ENCODE measurements around the gene IQCM. TPM values are rescaled to one million over a fixed set of nuclear protein-coding genes. Genes with fewer than 3 reads are reported as not detected.

The IQCM gene
- total and polyA plus RNA-seq, 10 of the 15 experiments (the other 5 are each of a cell fraction or from before 2014, with no cell fraction given), result not detected

DNA sequence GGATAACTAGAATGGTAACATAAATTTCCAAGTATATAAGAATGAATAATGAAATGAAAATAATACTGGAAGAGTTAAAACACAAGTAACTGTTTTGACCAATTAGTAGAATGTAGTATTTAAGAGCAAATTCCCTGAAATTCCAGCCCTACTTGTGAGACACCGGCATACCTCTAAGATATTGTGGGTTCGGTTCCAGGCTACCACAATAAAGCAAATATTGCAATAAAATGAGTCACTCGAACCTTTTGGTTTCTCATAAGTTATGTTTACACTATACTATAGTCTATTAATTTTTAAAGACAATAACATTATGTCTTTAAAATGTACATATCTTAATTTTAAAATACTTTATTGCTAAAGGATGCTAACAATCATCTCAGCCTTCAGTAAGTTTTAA lies 15.2 kb upstream of the IQCM start:
- Histone ChIP-seq H3K36me3 (ENCODE audit: control insufficient read depth in 2 of 2, insufficient read depth in 2 of 2, low read length in 1 of 2) (no peaks in the 10 kb centered on the region), H4K20me1 (ENCODE audit: control insufficient read depth, insufficient read depth) (no peaks in the 10 kb centered on the region), H3K4me2 (ENCODE audit: control insufficient read depth, insufficient read depth) (no peak overlapping the region), H3K9ac (ENCODE audit: control insufficient read depth, insufficient read depth, low read length) (no peak overlapping the region), H2AFZ (ENCODE audit: control insufficient read depth, low read depth, low read length) (no peak overlapping the region), H3K9me3 (replicated peaks; ENCODE audit: control insufficient read depth, insufficient read depth, low read length) (no peaks in the 10 kb centered on the region), H3K4me1 (ENCODE audit: control insufficient read depth, insufficient read depth, low read length) (no peaks in the 10 kb centered on the region), H3K4me3 (no peak overlapping the region), H3K79me2 (ENCODE audit: control insufficient read depth, insufficient read depth, low read length) (no peaks in the 10 kb centered on the region), H3K27ac (ENCODE audit: control insufficient read depth, insufficient read depth) (no peak overlapping the region), H3K27me3 (replicated peaks in 1 of 2; ENCODE audit: control insufficient read depth in 2 of 2, insufficient read depth in 2 of 2, low read length in 1 of 2) (no peaks in the 10 kb centered on the region)
- intact Hi-C loops (cut with micrococcal nuclease; ENCODE audit: unreplicated experiment), result no loop called here
- BruUV-seq (replicated peaks), result no TSS peak
- ATAC-seq, result no peak
- DNase-seq (ENCODE audit: low read depth, low spot score), result no peak
- ChIA-PET SMC1A (ENCODE audit: uncharacterized antibody, unreplicated experiment) (no interaction called here), CTCF (no interaction called here), RAD21 (ENCODE audit: unreplicated experiment) (no interaction called here), POLR2A (no interaction called here)
- TF ChIP-seq NFYB (IDR thresholded peaks at IDR 0.05; ENCODE audit: insufficient read depth, low read depth, low read length) (no peak), KAT2A (conservative IDR thresholded peaks at IDR 0.05; ENCODE audit: control insufficient read depth, low read depth, low read length) (no peak), BHLHE40 (IDR thresholded peaks at IDR 0.05; ENCODE audit: borderline replicate concordance in 1 of 2, low read depth in 2 of 2, low read length in 1 of 2) (no peak), BCL11A (IDR thresholded peaks at IDR 0.05; ENCODE audit: low read depth, low read length) (no peak), WRNIP1 (IDR thresholded peaks at IDR 0.05; ENCODE audit: borderline replicate concordance, low read depth, low read length) (no peak), E2F8 (IDR thresholded peaks at IDR 0.05; ENCODE audit: low read depth, partially characterized antibody) (no peak), EGR1 (IDR thresholded peaks at IDR 0.05; ENCODE audit: borderline replicate concordance in 1 of 2, low read depth in 2 of 2, low read length in 2 of 2) (no peak), IKZF1 (conservative IDR thresholded peaks at IDR 0.05) (no peak), MTA2 (IDR thresholded peaks at IDR 0.05; ENCODE audit: low read depth) (no peak), POU2F2 (IDR thresholded peaks at IDR 0.05; ENCODE audit: borderline replicate concordance, low read depth, low read length) (no peak), ZNF207 (IDR thresholded peaks at IDR 0.05; ENCODE audit: borderline replicate concordance) (no peak), HDAC2 (IDR thresholded peaks at IDR 0.05) (no peak)
- TF ChIP-seq, protein P1, sequence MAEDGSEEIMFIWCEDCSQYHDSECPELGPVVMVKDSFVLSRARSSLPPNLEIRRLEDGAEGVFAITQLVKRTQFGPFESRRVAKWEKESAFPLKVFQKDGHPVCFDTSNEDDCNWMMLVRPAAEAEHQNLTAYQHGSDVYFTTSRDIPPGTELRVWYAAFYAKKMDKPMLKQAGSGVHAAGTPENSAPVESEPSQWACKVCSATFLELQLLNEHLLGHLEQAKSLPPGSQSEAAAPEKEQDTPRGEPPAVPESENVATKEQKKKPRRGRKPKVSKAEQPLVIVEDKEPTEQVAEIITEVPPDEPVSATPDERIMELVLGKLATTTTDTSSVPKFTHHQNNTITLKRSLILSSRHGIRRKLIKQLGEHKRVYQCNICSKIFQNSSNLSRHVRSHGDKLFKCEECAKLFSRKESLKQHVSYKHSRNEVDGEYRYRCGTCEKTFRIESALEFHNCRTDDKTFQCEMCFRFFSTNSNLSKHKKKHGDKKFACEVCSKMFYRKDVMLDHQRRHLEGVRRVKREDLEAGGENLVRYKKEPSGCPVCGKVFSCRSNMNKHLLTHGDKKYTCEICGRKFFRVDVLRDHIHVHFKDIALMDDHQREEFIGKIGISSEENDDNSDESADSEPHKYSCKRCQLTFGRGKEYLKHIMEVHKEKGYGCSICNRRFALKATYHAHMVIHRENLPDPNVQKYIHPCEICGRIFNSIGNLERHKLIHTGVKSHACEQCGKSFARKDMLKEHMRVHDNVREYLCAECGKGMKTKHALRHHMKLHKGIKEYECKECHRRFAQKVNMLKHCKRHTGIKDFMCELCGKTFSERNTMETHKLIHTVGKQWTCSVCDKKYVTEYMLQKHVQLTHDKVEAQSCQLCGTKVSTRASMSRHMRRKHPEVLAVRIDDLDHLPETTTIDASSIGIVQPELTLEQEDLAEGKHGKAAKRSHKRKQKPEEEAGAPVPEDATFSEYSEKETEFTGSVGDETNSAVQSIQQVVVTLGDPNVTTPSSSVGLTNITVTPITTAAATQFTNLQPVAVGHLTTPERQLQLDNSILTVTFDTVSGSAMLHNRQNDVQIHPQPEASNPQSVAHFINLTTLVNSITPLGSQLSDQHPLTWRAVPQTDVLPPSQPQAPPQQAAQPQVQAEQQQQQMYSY (CRISPR knock-in tag; IDR thresholded peaks at IDR 0.05), result no peak
- in situ Hi-C loops (cut with MboI), result no loop called here
- 2% methylated on average over 3 of the region's 3 CpGs for WGBS (ENCODE audit: insufficient coverage, insufficient replicate concordance, low lambda C conversion rate, missing lambda C conversion rate)
- no peak for FAIRE-seq
